PFSK-1 (cell line): Measurements from ENCODE around the gene SIGLEC11.

Source experiments
- FOXP2 ChIP-seq: optimal IDR thresholded peaks from 2 replicates; pipeline ENCODE3; 2011; ENCODE audit warnings: borderline replicate concordance, control low read depth, inconsistent platforms; ENCODE audit not compliant: insufficient read depth; ENCODE audit errors: extremely low read length, extremely low read depth
- POLR2AphosphoS5 ChIP-seq: IDR thresholded peaks from 2 replicates; pipeline ENCODE4 v1.6.1; 2012; ENCODE audit warnings: low read depth, mild to moderate bottlenecking, control low read depth, low read length, moderate library complexity
- SIN3A ChIP-seq: IDR thresholded peaks from 2 replicates; pipeline ENCODE4 v1.6.1; 2012; ENCODE audit warnings: mild to moderate bottlenecking, low read length, moderate library complexity, borderline replicate concordance; ENCODE audit not compliant: insufficient read depth
- TAF1 ChIP-seq: IDR thresholded peaks from 2 replicates; pipeline ENCODE4 v1.6.1; 2012; ENCODE audit warnings: low read length, control low read depth, borderline replicate concordance; ENCODE audit not compliant: insufficient read depth
- TF ChIP-seq, protein P1 (sequence below), 2 experiments: IDR thresholded peaks; 2 replicates each; pipeline versions ENCODE4 v1.6.1 to v1.8.0; 2011 to 2012; ENCODE audit warnings: low read depth in 2 of 2, low read length in 2 of 2, control low read depth in 1 of 2, inconsistent platforms in 1 of 2, mild to moderate bottlenecking in 1 of 2, moderate library complexity in 1 of 2; ENCODE audit not compliant: insufficient read depth in 1 of 2

The SIGLEC11 gene

DNA sequence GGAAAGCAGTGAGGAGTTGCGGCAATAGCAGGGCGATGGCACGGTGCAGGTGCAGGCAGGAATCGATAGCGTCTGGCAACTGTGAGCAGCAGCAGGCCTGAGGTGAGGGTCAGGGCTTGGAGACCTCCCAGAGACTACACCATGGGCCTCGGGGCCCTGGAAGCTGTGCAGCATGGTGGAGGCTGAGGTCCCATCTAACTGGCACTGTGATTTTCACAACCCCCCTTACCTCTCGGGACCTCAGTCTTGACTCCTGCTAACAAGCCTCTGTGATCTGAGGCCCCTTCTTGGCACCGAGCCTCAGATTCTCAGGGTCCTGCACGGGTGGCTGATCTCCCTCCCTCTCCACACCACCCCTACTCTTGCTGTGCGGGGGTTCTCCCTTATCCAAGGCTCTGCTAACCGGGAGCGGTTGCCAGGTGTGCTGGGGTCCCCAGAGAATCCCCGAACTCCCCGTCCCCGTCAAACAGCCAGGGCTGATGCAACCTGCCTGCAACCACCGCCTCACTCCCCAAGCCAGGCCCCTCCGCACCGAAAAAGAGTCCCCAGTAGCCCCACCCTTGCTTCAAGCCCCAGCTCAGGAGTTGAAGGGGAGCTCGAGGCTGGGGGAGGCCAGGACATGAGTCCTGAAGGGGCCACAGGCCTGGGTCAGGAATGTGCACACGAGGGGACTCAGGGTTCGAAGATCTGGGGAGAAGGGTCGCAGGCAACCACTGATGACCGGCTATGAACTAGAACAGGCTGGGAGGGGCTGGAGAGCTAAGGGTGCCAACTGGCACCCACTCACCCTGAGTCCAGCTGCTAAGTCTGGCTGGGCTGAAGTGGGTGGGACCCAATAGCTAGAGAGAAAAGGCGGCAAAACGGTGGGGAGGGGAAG is 36.7 kb downstream of the SIGLEC11 start:
- TF ChIP-seq SIN3A (no peak), FOXP2 (no peak), TAF1 (no peak), POLR2AphosphoS5 (no peak)
- TF ChIP-seq, protein P1, sequence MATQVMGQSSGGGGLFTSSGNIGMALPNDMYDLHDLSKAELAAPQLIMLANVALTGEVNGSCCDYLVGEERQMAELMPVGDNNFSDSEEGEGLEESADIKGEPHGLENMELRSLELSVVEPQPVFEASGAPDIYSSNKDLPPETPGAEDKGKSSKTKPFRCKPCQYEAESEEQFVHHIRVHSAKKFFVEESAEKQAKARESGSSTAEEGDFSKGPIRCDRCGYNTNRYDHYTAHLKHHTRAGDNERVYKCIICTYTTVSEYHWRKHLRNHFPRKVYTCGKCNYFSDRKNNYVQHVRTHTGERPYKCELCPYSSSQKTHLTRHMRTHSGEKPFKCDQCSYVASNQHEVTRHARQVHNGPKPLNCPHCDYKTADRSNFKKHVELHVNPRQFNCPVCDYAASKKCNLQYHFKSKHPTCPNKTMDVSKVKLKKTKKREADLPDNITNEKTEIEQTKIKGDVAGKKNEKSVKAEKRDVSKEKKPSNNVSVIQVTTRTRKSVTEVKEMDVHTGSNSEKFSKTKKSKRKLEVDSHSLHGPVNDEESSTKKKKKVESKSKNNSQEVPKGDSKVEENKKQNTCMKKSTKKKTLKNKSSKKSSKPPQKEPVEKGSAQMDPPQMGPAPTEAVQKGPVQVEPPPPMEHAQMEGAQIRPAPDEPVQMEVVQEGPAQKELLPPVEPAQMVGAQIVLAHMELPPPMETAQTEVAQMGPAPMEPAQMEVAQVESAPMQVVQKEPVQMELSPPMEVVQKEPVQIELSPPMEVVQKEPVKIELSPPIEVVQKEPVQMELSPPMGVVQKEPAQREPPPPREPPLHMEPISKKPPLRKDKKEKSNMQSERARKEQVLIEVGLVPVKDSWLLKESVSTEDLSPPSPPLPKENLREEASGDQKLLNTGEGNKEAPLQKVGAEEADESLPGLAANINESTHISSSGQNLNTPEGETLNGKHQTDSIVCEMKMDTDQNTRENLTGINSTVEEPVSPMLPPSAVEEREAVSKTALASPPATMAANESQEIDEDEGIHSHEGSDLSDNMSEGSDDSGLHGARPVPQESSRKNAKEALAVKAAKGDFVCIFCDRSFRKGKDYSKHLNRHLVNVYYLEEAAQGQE (IDR thresholded peaks at IDR 0.05; ENCODE audit: insufficient read depth in 1 of 2, low read depth in 2 of 2, low read length in 2 of 2) = no peak

GRCh38 chr19:49923055-49924003 is 37.6 kb downstream of the SIGLEC11 start:
- TF ChIP-seq FOXP2 (no peak), POLR2AphosphoS5 (no peak), TAF1 (no peak), SIN3A (no peak)
- TF ChIP-seq, protein P1 (IDR thresholded peaks at IDR 0.05; ENCODE audit: insufficient read depth in 1 of 2, low read depth in 2 of 2, low read length in 2 of 2) = no peak

GRCh38 chr19:49921871-49922795 is 38.8 kb downstream of the SIGLEC11 start:
- no peak for TF ChIP-seq SIN3A
- TF ChIP-seq, protein P1 (IDR thresholded peaks at IDR 0.05; ENCODE audit: insufficient read depth in 1 of 2, low read depth in 2 of 2, low read length in 2 of 2) = no peak
- no peak for TF ChIP-seq TAF1
- no peak; the same call in 1 of the 2 replicates for TF ChIP-seq POLR2AphosphoS5
- no peak for TF ChIP-seq FOXP2

DNA sequence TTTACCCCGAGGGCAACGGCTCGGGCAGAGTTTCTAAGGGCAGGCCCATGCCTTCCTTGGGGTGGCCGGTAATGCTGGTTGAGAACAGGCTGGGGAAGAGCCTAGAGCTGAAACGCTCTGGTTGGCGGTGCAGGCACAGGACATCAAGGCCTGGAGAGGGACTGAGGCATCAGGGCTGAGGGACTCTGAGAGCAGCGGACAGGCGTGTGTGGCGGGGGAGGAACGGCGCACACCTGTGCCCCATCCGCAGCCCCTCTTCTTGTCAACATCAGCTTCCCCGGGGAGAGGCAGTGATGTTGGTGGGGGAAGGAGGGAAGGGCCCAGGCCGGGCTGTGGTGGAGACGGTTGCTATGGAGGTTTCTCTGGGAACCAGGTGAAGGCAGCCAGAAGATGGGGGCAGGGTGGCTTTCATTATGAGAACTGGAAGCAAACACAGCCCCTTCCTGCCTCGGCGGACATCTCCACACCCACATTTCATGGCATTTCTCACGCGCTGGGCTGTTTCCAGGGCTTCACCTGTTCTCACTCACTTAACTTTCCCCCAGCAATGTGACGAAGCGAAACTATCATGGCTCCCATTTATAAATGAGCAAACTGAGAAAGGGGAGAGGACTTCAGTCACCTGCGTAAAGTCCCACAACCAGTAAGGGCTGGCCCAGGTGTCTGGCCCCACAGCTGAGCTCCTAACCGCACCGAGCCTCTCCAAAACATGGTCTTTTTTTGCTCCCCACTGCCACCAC is 40.2 kb downstream of the SIGLEC11 start:
- TF ChIP-seq POLR2AphosphoS5 (no peak), TAF1 (no peak), FOXP2 (no peak), SIN3A (no peak)
- TF ChIP-seq, protein P1 (IDR thresholded peaks at IDR 0.05; ENCODE audit: insufficient read depth in 1 of 2, low read depth in 2 of 2, low read length in 2 of 2) = no peak
